ENCODE data around the gene SMARCAL1. TPM values are rescaled to one million over a fixed set of nuclear protein-coding genes. Genes with fewer than 3 reads are reported as not detected.

Gene SMARCAL1
- total RNA-seq, 2 donors from 2014 or later = 9.9 to 27.7 TPM

GRCh38 chr2:216391401-216391800, 20.9 kb upstream of the SMARCAL1 start:
- H3K9me3 ChIP-seq = no peaks in the 10 kb centered on the region
- no peaks in the 10 kb centered on the region for H3K27me3 ChIP-seq
- no peaks in the 10 kb centered on the region for H3K4me1 ChIP-seq
- ATAC-seq (no peak), DNase-seq (no peak)
- H3K36me3 ChIP-seq (replicated peaks in 1 of 2; ENCODE audit: insufficient read depth in 1 of 2, low read depth in 2 of 2) = no peaks in the 10 kb centered on the region
- H3K4me3 ChIP-seq = no peak overlapping the region
- no peak for TF ChIP-seq POLR2A (IDR thresholded peaks at IDR 0.05)
- no peak for TF ChIP-seq CTCF (IDR thresholded peaks at IDR 0.05)
- WGBS, 2 donors = 81 to 85% methylated on average over 6 of the region's 6 CpGs
- no peak overlapping the region for H3K27ac ChIP-seq
- intact Hi-C loops (cut with DNase I) = no loop called here

- no peaks in the 10 kb centered on the region for H3K27me3 ChIP-seq
- H3K9me3 ChIP-seq = no peaks in the 10 kb centered on the region
- no peak for TF ChIP-seq POLR2A (IDR thresholded peaks at IDR 0.05)
- no peak for TF ChIP-seq CTCF (IDR thresholded peaks at IDR 0.05)
- intact Hi-C loops (cut with DNase I) = no loop called here
- WGBS, 2 donors = 91 to 95% methylated on average over 6 of the region's 6 CpGs
- no peak overlapping the region for H3K27ac ChIP-seq
- ATAC-seq = no peak
- no peaks in the 10 kb centered on the region for H3K36me3 ChIP-seq (replicated peaks in 1 of 2; ENCODE audit: insufficient read depth in 1 of 2, low read depth in 2 of 2)
- no peak for DNase-seq
- no peak overlapping the region for H3K4me3 ChIP-seq
- no peaks in the 10 kb centered on the region for H3K4me1 ChIP-seq
These were observed 20.2 kb upstream of the SMARCAL1 start for GRCh38 chr2:216392018-216392562.

GRCh38 chr2:216392945-216393840, 19.1 kb upstream of the SMARCAL1 start:
- WGBS, 2 donors = 71 to 74% methylated on average over 12 of the region's 12 CpGs
- no peaks in the 10 kb centered on the region for H3K36me3 ChIP-seq (replicated peaks in 1 of 2; ENCODE audit: insufficient read depth in 1 of 2, low read depth in 2 of 2)
- TF ChIP-seq CTCF (IDR thresholded peaks at IDR 0.05) = no peak
- no peak for TF ChIP-seq POLR2A (IDR thresholded peaks at IDR 0.05)
- H3K27ac ChIP-seq = no peak overlapping the region
- DNase-seq = no peak
- H3K9me3 ChIP-seq = no peaks in the 10 kb centered on the region
- no peaks in the 10 kb centered on the region for H3K27me3 ChIP-seq
- no peaks in the 10 kb centered on the region for H3K4me1 ChIP-seq
- intact Hi-C loops (cut with DNase I) = no loop called here
- no peak overlapping the region for H3K4me3 ChIP-seq
- ATAC-seq = no peak

- Histone ChIP-seq H3K4me1 (no peaks in the 10 kb centered on the region), H3K27ac (no peak overlapping the region), H3K27me3 (no peaks in the 10 kb centered on the region), H3K36me3 (replicated peaks in 1 of 2; ENCODE audit: insufficient read depth in 1 of 2, low read depth in 2 of 2) (no peaks in the 10 kb centered on the region), H3K4me3 (no peak overlapping the region), H3K9me3 (no peaks in the 10 kb centered on the region)
- TF ChIP-seq POLR2A (IDR thresholded peaks at IDR 0.05) = no peak
- TF ChIP-seq CTCF (IDR thresholded peaks at IDR 0.05) = no peak
- intact Hi-C loops (cut with DNase I) = no loop called here
- DNase-seq = no peak
- WGBS, 2 donors = 62 to 89% methylated on average over 6 of the region's 6 CpGs
- ATAC-seq = no peak
These were observed 17.4 kb upstream of the SMARCAL1 start for GRCh38 chr2:216394881-216395280.
